GM12874 (cell line): Measurements from ENCODE around the gene OR2J3.
A peak's percentile ranks its signal among the peaks of the same experiment; 100 is the strongest.

Experiments
- CTCF ChIP-seq: IDR thresholded peaks from 2 replicates; pipeline ENCODE4 v1.5.1; 2011; ENCODE audit warnings: low read depth, mild to moderate bottlenecking, control low read depth, low read length, moderate library complexity; ENCODE audit not compliant: insufficient read depth

Gene OR2J3

GRCh38 chr6:29107758-29108157 is at the start of gene OR2J3:
OR2J3 (plus strand) TSS chr6:29108058; CDS start chr6:29111891, 3,833 bp downstream.
- no peak for TF ChIP-seq CTCF

GRCh38 chr6:29071831-29072723 is 35.8 kb upstream of the OR2J3 start:
- peak; percentile 77 for TF ChIP-seq CTCF

- no peak for TF ChIP-seq CTCF
Observed at GRCh38 chr6:29079203-29079602, 28.7 kb upstream of the OR2J3 start.

GRCh38 chr6:29081312-29081711 is 26.5 kb upstream of the OR2J3 start:
- TF ChIP-seq CTCF, result no peak

- TF ChIP-seq CTCF, result no peak
Observed at GRCh38 chr6:29082457-29082856, 25.4 kb upstream of the OR2J3 start.

- no peak for TF ChIP-seq CTCF
Observed at GRCh38 chr6:29087213-29087612, 20.6 kb upstream of the OR2J3 start, which contains the start of gene OR2B3. OR2B3 (minus strand) TSS chr6:29087313; CDS start chr6:29087248, 65 bp downstream.

- TF ChIP-seq CTCF, result no peak
Observed at GRCh38 chr6:29092957-29093356, 14.9 kb upstream of the OR2J3 start.
